Mesodermal cell (in vitro differentiated cells): Measurements from ENCODE around the gene GPATCH2L.

Source experiments
- H3K27ac ChIP-seq: 2 replicates; pipeline ENCODE4 v1.7.0; 2013; ENCODE audit warnings: mild to moderate bottlenecking, low read depth, low read length, moderate library complexity; ENCODE audit not compliant: severe bottlenecking
- H3K36me3 ChIP-seq: 2 replicates; pipeline ENCODE4 v1.7.1; 2013; ENCODE audit warnings: mild to moderate bottlenecking, low read length, moderate library complexity; ENCODE audit not compliant: control insufficient read depth, insufficient read depth
- H3K4me1 ChIP-seq: one replicate; pipeline ENCODE4 v1.7.1; 2013; ENCODE audit warnings: mild to moderate bottlenecking, low read length; ENCODE audit not compliant: insufficient read depth, control insufficient read depth, poor library complexity, severe bottlenecking
- H3K4me3 ChIP-seq: 2 replicates; pipeline ENCODE4 v1.7.0; 2013; ENCODE audit warnings: low read length, control low read depth, mild to moderate bottlenecking; ENCODE audit not compliant: insufficient read depth, poor library complexity, severe bottlenecking; ENCODE audit errors: extremely low read depth
- H3K9me3 ChIP-seq: 2 replicates; pipeline ENCODE4 v1.7.1; 2013; ENCODE audit warnings: mild to moderate bottlenecking, low read length, moderate library complexity; ENCODE audit not compliant: control insufficient read depth
- WGBS, 2 experiments: methylation state at CpG; one replicate each; pipeline ENCODE4 v1.1.5; 2013; ENCODE audit warnings: missing lambda C conversion rate in 2 of 2; ENCODE audit not compliant: insufficient coverage in 2 of 2; 5-methylcytosine and 5-hydroxymethylcytosine counted together

Gene GPATCH2L

DNA sequence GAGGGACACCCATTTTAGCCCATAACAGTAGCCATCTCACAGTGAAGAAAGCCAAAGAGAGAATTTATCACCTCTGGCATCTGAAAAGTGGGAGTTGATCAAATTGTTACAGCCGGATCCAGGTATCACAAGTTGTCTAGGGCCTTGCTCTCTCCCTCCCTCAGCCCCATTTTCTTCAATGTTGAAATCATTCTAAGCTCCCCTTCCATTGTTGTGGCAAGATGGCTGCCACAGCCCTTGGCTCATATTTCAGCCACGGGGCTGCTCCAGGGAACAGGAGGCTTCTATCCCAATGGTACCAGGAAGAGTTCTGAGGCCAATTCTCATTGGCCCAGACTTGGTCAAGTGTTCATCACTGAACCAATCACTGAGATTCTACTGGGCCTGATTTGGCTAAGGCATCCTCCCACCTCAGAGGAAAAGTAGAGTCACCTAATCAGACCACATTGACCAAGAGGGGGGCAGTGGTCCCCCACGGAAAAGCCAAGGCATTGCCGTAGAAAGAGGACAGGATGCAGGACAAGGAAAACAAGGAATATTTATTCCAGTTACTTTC is 106.2 kb downstream of the GPATCH2L start:
- Histone ChIP-seq H3K4me1 (peaks cover 4% of the 10 kb centered on the region), H3K36me3 (no peaks in the 10 kb centered on the region), H3K9me3 (no peaks in the 10 kb centered on the region), H3K27ac (no peak overlapping the region), H3K4me3 (no peak overlapping the region)
- 85 to 91% methylated on average over 4 of the region's 4 CpGs for WGBS, 2 experiments

GRCh38 chr14:76259029-76259735 is 107.5 kb downstream of the GPATCH2L start:
- Histone ChIP-seq H3K4me3 (no peak overlapping the region), H3K36me3 (no peaks in the 10 kb centered on the region), H3K27ac (no peak overlapping the region), H3K9me3 (no peaks in the 10 kb centered on the region), H3K4me1 (peaks cover 4% of the 10 kb centered on the region)
- 78 to 85% methylated on average over 4 of the region's 6 CpGs for WGBS, 2 experiments

DNA sequence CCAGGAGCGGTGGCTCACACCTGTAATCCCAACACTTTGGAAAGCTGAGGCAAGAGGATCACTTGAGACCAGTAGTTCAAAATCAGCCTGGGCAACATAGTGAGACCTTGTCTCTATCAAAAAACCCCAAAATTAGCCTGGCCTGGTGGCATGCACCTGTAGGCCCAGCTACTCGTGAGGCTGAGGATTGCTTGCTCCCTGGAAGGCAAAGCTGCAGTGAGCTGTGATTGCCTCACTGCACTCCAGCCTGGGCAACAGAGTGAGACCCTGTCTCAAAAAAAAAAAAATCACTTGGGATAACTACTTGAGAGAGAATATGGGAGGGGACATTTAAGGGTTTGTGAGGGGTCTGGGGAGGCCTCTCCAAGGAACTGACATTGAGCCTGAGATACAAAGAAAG is 109.0 kb downstream of the GPATCH2L start:
- Histone ChIP-seq H3K4me3 (no peak overlapping the region), H3K9me3 (no peaks in the 10 kb centered on the region), H3K36me3 (no peaks in the 10 kb centered on the region), H3K4me1 (peaks cover 4% of the 10 kb centered on the region), H3K27ac (no peak overlapping the region)
- 56 to 75% methylated on average over 2 of the region's 2 CpGs for WGBS, 2 experiments

DNA sequence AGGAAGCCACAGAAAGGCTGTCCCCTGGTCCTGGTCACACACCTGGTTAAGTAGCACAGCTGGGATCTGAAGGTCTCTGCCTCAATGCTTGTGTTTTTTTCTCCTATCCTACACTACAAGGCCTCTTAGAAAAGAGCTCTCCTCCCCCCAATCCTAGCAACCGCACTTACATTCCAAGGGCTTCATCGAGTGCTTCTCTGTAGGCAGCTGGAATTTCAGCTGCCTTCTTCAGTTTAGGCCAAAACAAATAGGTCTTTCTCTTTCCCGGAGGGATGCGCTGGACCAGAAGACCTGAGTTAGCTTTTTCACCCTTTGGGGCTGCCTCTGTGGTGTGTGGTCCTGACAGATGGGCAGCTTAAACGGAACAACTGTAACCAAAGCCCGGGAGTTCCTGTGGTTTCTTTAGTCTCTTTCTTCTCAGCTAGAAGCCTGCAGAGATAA is 109.7 kb downstream of the GPATCH2L start:
- no peak overlapping the region for H3K4me3 ChIP-seq
- no peaks in the 10 kb centered on the region for H3K36me3 ChIP-seq
- H3K4me1 ChIP-seq = peaks cover 4% of the 10 kb centered on the region
- no peaks in the 10 kb centered on the region for H3K9me3 ChIP-seq
- WGBS, 2 experiments = 20% methylated on average over 4 to 6 of the region's 6 CpGs
- no peak overlapping the region for H3K27ac ChIP-seq

- Histone ChIP-seq H3K4me1 (peaks cover 4% of the 10 kb centered on the region), H3K27ac (no peak overlapping the region), H3K4me3 (no peak overlapping the region), H3K36me3 (no peaks in the 10 kb centered on the region), H3K9me3 (no peaks in the 10 kb centered on the region)
- WGBS, 2 experiments = 94% methylated on average over 3 of the region's 5 CpGs; no CpG with 5 or more reads in 1 of the 2 experiments
Observed at GRCh38 chr14:76262641-76263040, 110.9 kb downstream of the GPATCH2L start.
